Effector memory CD4-positive, alpha-beta T cell (primary cell): ENCODE data around the gene DISC1.

Experiments used
- DNase-seq, 3 donors: peaks; one replicate each; pipeline ENCODE4 v3.0.0-alpha.2; 2020
- H3K27ac ChIP-seq: 2 replicates; pipeline ENCODE4 v1.7.0; 2013; ENCODE audit warnings: mild to moderate bottlenecking, low read length, moderate library complexity; ENCODE audit not compliant: insufficient read depth, poor library complexity, severe bottlenecking
- H3K27me3 ChIP-seq: replicated peaks from 2 replicates; pipeline ENCODE4 v1.7.0; 2013; ENCODE audit warnings: mild to moderate bottlenecking, low read length; ENCODE audit not compliant: insufficient read depth, control insufficient read depth, poor library complexity, severe bottlenecking
- H3K36me3 ChIP-seq: 2 replicates; pipeline ENCODE4 v1.7.0; 2013; ENCODE audit warnings: mild to moderate bottlenecking, low read length, moderate library complexity; ENCODE audit not compliant: control insufficient read depth, insufficient read depth
- H3K4me1 ChIP-seq: 2 replicates; pipeline ENCODE4 v1.7.0; 2013; ENCODE audit warnings: low read length, mild to moderate bottlenecking; ENCODE audit not compliant: control insufficient read depth, insufficient read depth, poor library complexity, severe bottlenecking
- H3K4me3 ChIP-seq: 2 replicates; pipeline ENCODE4 v1.7.0; 2013; ENCODE audit warnings: low read length, low read depth, mild to moderate bottlenecking; ENCODE audit not compliant: insufficient read depth, poor library complexity, severe bottlenecking
- H3K9me3 ChIP-seq: 2 replicates; pipeline ENCODE4 v1.7.0; 2013; ENCODE audit warnings: mild to moderate bottlenecking, low read length, moderate library complexity; ENCODE audit not compliant: control insufficient read depth

The DISC1 gene

GRCh38 chr1:231706934-231707333 lies 80.3 kb downstream of the DISC1 start:
- H3K27ac ChIP-seq, result no peak overlapping the region
- DNase-seq, result no peak
- H3K4me1 ChIP-seq, result no peaks in the 10 kb centered on the region
- no peaks in the 10 kb centered on the region for H3K36me3 ChIP-seq
- no peaks in the 10 kb centered on the region for H3K9me3 ChIP-seq
- no peak overlapping the region for H3K4me3 ChIP-seq
- no peaks in the 10 kb centered on the region for H3K27me3 ChIP-seq

GRCh38 chr1:231707407-231707806 lies 80.8 kb downstream of the DISC1 start:
- no peak for DNase-seq
- Histone ChIP-seq H3K4me3 (no peak overlapping the region), H3K4me1 (no peaks in the 10 kb centered on the region), H3K36me3 (no peaks in the 10 kb centered on the region), H3K27ac (no peak overlapping the region), H3K9me3 (no peaks in the 10 kb centered on the region), H3K27me3 (no peaks in the 10 kb centered on the region)

GRCh38 chr1:231708394-231708793 lies 81.8 kb downstream of the DISC1 start:
- Histone ChIP-seq H3K4me3 (no peak overlapping the region), H3K36me3 (no peaks in the 10 kb centered on the region), H3K4me1 (no peaks in the 10 kb centered on the region), H3K9me3 (no peaks in the 10 kb centered on the region), H3K27ac (no peak overlapping the region), H3K27me3 (no peaks in the 10 kb centered on the region)
- no peak for DNase-seq

GRCh38 chr1:231714440-231714839 lies 87.8 kb downstream of the DISC1 start:
- no peaks in the 10 kb centered on the region for H3K9me3 ChIP-seq
- H3K36me3 ChIP-seq, result no peaks in the 10 kb centered on the region

GRCh38 chr1:231715816-231716722 lies 89.5 kb downstream of the DISC1 start:
- Histone ChIP-seq H3K27ac (no peak overlapping the region), H3K9me3 (no peaks in the 10 kb centered on the region)
- DNase-seq, result no peak

More at GRCh38 chr1:231714440-231714839, 87.8 kb downstream of the DISC1 start:
- Histone ChIP-seq H3K4me3 (no peak overlapping the region), H3K27me3 (no peaks in the 10 kb centered on the region), H3K4me1 (no peaks in the 10 kb centered on the region), H3K27ac (no peak overlapping the region)
- no peak for DNase-seq

GRCh38 chr1:231716879-231717278 lies 90.3 kb downstream of the DISC1 start:
- H3K27ac ChIP-seq, result no peak overlapping the region
- no peak for DNase-seq
- no peaks in the 10 kb centered on the region for H3K36me3 ChIP-seq
- no peaks in the 10 kb centered on the region for H3K27me3 ChIP-seq
- no peak overlapping the region for H3K4me3 ChIP-seq
- no peaks in the 10 kb centered on the region for H3K4me1 ChIP-seq
- no peaks in the 10 kb centered on the region for H3K9me3 ChIP-seq

More at GRCh38 chr1:231715816-231716722, 89.5 kb downstream of the DISC1 start:
- H3K36me3 ChIP-seq, result no peaks in the 10 kb centered on the region
- H3K27me3 ChIP-seq, result no peaks in the 10 kb centered on the region
- H3K4me3 ChIP-seq, result no peak overlapping the region
- H3K4me1 ChIP-seq, result no peaks in the 10 kb centered on the region

- H3K4me3 ChIP-seq, result no peak overlapping the region
- H3K27ac ChIP-seq, result no peak overlapping the region
- no peaks in the 10 kb centered on the region for H3K9me3 ChIP-seq
- H3K36me3 ChIP-seq, result no peaks in the 10 kb centered on the region
- H3K27me3 ChIP-seq, result no peaks in the 10 kb centered on the region
- no peak for DNase-seq
- no peaks in the 10 kb centered on the region for H3K4me1 ChIP-seq
Measured at GRCh38 chr1:231719485-231720183, 93.0 kb downstream of the DISC1 start.

- Histone ChIP-seq H3K4me3 (no peak overlapping the region), H3K9me3 (no peaks in the 10 kb centered on the region), H3K36me3 (no peaks in the 10 kb centered on the region), H3K4me1 (no peaks in the 10 kb centered on the region), H3K27ac (no peak overlapping the region), H3K27me3 (no peaks in the 10 kb centered on the region)
- no peak for DNase-seq
Measured at GRCh38 chr1:231720652-231721325, 94.2 kb downstream of the DISC1 start.

GRCh38 chr1:231721436-231721835 lies 94.8 kb downstream of the DISC1 start:
- no peaks in the 10 kb centered on the region for H3K9me3 ChIP-seq
- H3K4me1 ChIP-seq, result no peaks in the 10 kb centered on the region
- DNase-seq, result no peak
- H3K4me3 ChIP-seq, result no peak overlapping the region
- no peak overlapping the region for H3K27ac ChIP-seq
- H3K27me3 ChIP-seq, result no peaks in the 10 kb centered on the region
- no peaks in the 10 kb centered on the region for H3K36me3 ChIP-seq
